ENCODE results near the gene ASB7. TPM values are rescaled to one million over a fixed set of nuclear protein-coding genes. Genes with fewer than 3 reads are reported as not detected.

The ASB7 gene
- total and polyA plus RNA-seq, 2 experiments from 2014 or later = 4.1 to 13.9 TPM

- peaks cover 14% of the 10 kb centered on the region for H3K9me3 Mint-ChIP-seq
- no peak overlapping the region for H3K27ac Mint-ChIP-seq
- peaks cover 15% of the 10 kb centered on the region; the same call in 2 of the 3 replicates for H3K36me3 Mint-ChIP-seq (ENCODE audit: low read depth)
- H3K27me3 ChIP-seq (ENCODE audit: insufficient read depth) = no peaks in the 10 kb centered on the region
- H3K79me2 ChIP-seq (replicated peaks; ENCODE audit: insufficient read depth) = peaks cover 98% of the 10 kb centered on the region
- H3K4me3 ChIP-seq = no peak overlapping the region
- H3K4me2 ChIP-seq = no peak overlapping the region
- H3K4me1 ChIP-seq (ENCODE audit: insufficient read depth) = peaks cover 5% of the 10 kb centered on the region; the same call in 1 of the 2 replicates
- no peaks in the 10 kb centered on the region for H3F3A ChIP-seq (replicated peaks; ENCODE audit: low read depth)
- H3K4me3 Mint-ChIP-seq = no peak overlapping the region
- no peak for ATAC-seq
- H3K27me3 Mint-ChIP-seq (ENCODE audit: insufficient read depth, low read depth, poor library complexity) = no peaks in the 10 kb centered on the region
- peaks cover 22% of the 10 kb centered on the region for H4K20me1 ChIP-seq (replicated peaks; ENCODE audit: insufficient read depth)
- no peak for DNase-seq (ENCODE audit: low spot score)
- H3K4me1 Mint-ChIP-seq = 0 out of 3 replicates have a peak, but pooled peaks cover 4% of the 10 kb centered on the region
- no peaks in the 10 kb centered on the region for H3K9me2 ChIP-seq (ENCODE audit: insufficient read depth)
- no peak overlapping the region for H2AFZ ChIP-seq
- H3K27ac ChIP-seq (ENCODE audit: low read depth) = no peak overlapping the region
- TF ChIP-seq STAT1 (IDR thresholded peaks at IDR 0.05; ENCODE audit: unreplicated experiment) (no peak), CREB1 (CRISPR knock-in tag; IDR thresholded peaks at IDR 0.05; ENCODE audit: low read depth) (no peak), NANOG (IDR thresholded peaks at IDR 0.05; ENCODE audit: borderline replicate concordance) (no peak)
- no peaks in the 10 kb centered on the region for H3K36me3 ChIP-seq (ENCODE audit: insufficient read depth)
Measured at GRCh38 chr15:100595964-100596363, 6.4 kb upstream of the ASB7 start.

GRCh38 chr15:100596792-100597191 is 5.6 kb upstream of the ASB7 start:
- Mint-ChIP-seq H3K27ac (no peak overlapping the region), H3K9me3 (peaks cover 6% of the 10 kb centered on the region), H3K27me3 (ENCODE audit: insufficient read depth, low read depth, poor library complexity) (no peaks in the 10 kb centered on the region), H3K36me3 (ENCODE audit: low read depth) (peaks cover 11% of the 10 kb centered on the region; the same call in 2 of the 3 replicates), H3K4me1 (0 out of 3 replicates have a peak, but pooled peaks cover 4% of the 10 kb centered on the region), H3K4me3 (no peak overlapping the region)
- no peaks in the 10 kb centered on the region for H3K36me3 ChIP-seq (ENCODE audit: insufficient read depth)
- no peak overlapping the region for H3K4me3 ChIP-seq
- no peak overlapping the region for H3K27ac ChIP-seq (ENCODE audit: low read depth)
- no peak overlapping the region for H3K4me2 ChIP-seq
- H3F3A ChIP-seq (replicated peaks; ENCODE audit: low read depth) = no peaks in the 10 kb centered on the region
- peaks cover 22% of the 10 kb centered on the region for H4K20me1 ChIP-seq (replicated peaks; ENCODE audit: insufficient read depth)
- no peak overlapping the region for H2AFZ ChIP-seq
- TF ChIP-seq REST (IDR thresholded peaks at IDR 0.05; ENCODE audit: unreplicated experiment) = no peak
- TF ChIP-seq JUNB (IDR thresholded peaks at IDR 0.05; ENCODE audit: unreplicated experiment) = no peak
- H3K4me1 ChIP-seq (ENCODE audit: insufficient read depth) = peaks cover 5% of the 10 kb centered on the region; the same call in 1 of the 2 replicates
- peaks cover 96% of the 10 kb centered on the region for H3K79me2 ChIP-seq (replicated peaks; ENCODE audit: insufficient read depth)
- H3K9me2 ChIP-seq (ENCODE audit: insufficient read depth) = no peaks in the 10 kb centered on the region
- ATAC-seq (no peak), DNase-seq (ENCODE audit: low spot score) (no peak)
- no peaks in the 10 kb centered on the region for H3K27me3 ChIP-seq (ENCODE audit: insufficient read depth)

GRCh38 chr15:100597862-100598261 is 4.5 kb upstream of the ASB7 start:
- H3K36me3 Mint-ChIP-seq (ENCODE audit: low read depth) = peaks cover 2% of the 10 kb centered on the region; the same call in 2 of the 3 replicates
- H3K27ac Mint-ChIP-seq = no peak overlapping the region
- peaks cover 86% of the 10 kb centered on the region for H3K79me2 ChIP-seq (replicated peaks; ENCODE audit: insufficient read depth)
- H3K27me3 Mint-ChIP-seq (ENCODE audit: insufficient read depth, low read depth, poor library complexity) = no peaks in the 10 kb centered on the region
- DNase-seq (ENCODE audit: low spot score) (no peak), ATAC-seq (no peak)
- H3K36me3 ChIP-seq (ENCODE audit: insufficient read depth) = no peaks in the 10 kb centered on the region
- H3K4me3 Mint-ChIP-seq = no peak overlapping the region
- no peak overlapping the region for H2AFZ ChIP-seq
- H4K20me1 ChIP-seq (replicated peaks; ENCODE audit: insufficient read depth) = peaks cover 22% of the 10 kb centered on the region
- no peaks in the 10 kb centered on the region for H3K27me3 ChIP-seq (ENCODE audit: insufficient read depth)
- H3K27ac ChIP-seq (ENCODE audit: low read depth) = no peak overlapping the region
- peaks cover 5% of the 10 kb centered on the region; the same call in 1 of the 2 replicates for H3K4me1 ChIP-seq (ENCODE audit: insufficient read depth)
- no peak overlapping the region for H3K4me3 ChIP-seq
- H3F3A ChIP-seq (replicated peaks; ENCODE audit: low read depth) = no peaks in the 10 kb centered on the region
- 0 out of 3 replicates have a peak, but pooled peaks cover 4% of the 10 kb centered on the region for H3K4me1 Mint-ChIP-seq
- H3K9me3 Mint-ChIP-seq = no peaks in the 10 kb centered on the region
- H3K4me2 ChIP-seq = no peak overlapping the region
- TF ChIP-seq REST (IDR thresholded peaks at IDR 0.05; ENCODE audit: unreplicated experiment) (no peak), POLR2AphosphoS5 (IDR thresholded peaks at IDR 0.05; ENCODE audit: low read depth) (no peak), EZH2phosphoT487 (IDR thresholded peaks at IDR 0.05; ENCODE audit: unreplicated experiment) (no peak), ETS1 (IDR thresholded peaks at IDR 0.05) (no peak), STAT1 (IDR thresholded peaks at IDR 0.05; ENCODE audit: unreplicated experiment) (no peak), NANOG (IDR thresholded peaks at IDR 0.05; ENCODE audit: borderline replicate concordance) (no peak)
- H3K9me2 ChIP-seq (ENCODE audit: insufficient read depth) = no peaks in the 10 kb centered on the region

Data from GM23338 (cell line).